Ramos (cell line): Measurements from ENCODE around the gene GIPC3.
"Not testable (repeated sequence)": the region's sequence is repeated elsewhere in the genome, so short reads cannot be mapped to it uniquely, and the experiment has no call there.

ENCODE experiments used
- in situ Hi-C: fragments of 300-500 bp; cut with MboI; formaldehyde crosslinking; loops from one replicate; pipeline ENCODE4 v1.14.3; 2022; ENCODE audit warnings: low sequenced_read_pairs; ENCODE audit not compliant: unreplicated experiment

Gene GIPC3

GRCh38 chr19:3548606-3549005 is 36.7 kb upstream of the GIPC3 start:
- in situ Hi-C loops: loop anchor here (10.0 kb wide), 1 partner anchor 66 kb away; no protein-coding TSS in a partner anchor

DNA sequence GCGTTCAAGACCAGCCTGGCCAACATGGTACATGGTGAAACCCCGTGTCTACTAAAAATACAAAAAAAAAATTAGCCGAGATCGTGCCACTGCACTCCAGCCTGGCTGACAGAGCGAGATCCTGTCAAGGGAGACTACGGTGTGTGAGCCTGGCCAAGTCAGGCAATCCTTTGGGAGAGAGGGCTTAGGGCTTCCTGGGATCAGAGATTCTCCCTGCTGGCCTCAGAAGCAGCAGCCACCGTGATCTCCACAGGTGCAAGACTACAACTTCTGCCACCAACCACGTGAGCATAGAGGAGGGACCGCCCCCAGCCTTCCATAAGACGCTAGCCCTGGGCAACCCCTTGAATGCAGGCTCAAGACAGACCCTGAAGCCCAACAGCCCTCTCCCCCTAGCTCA is 35.5 kb upstream of the GIPC3 start:
- in situ Hi-C loops: loop anchor here (10.0 kb wide), 1 partner anchor 65 kb away; no protein-coding TSS in a partner anchor

GRCh38 chr19:3550947-3551791 is 34.1 kb upstream of the GIPC3 start:
- in situ Hi-C loops: no loop called here

GRCh38 chr19:3551792-3552095 is 33.5 kb upstream of the GIPC3 start:
- in situ Hi-C loops: no loop called here

DNA sequence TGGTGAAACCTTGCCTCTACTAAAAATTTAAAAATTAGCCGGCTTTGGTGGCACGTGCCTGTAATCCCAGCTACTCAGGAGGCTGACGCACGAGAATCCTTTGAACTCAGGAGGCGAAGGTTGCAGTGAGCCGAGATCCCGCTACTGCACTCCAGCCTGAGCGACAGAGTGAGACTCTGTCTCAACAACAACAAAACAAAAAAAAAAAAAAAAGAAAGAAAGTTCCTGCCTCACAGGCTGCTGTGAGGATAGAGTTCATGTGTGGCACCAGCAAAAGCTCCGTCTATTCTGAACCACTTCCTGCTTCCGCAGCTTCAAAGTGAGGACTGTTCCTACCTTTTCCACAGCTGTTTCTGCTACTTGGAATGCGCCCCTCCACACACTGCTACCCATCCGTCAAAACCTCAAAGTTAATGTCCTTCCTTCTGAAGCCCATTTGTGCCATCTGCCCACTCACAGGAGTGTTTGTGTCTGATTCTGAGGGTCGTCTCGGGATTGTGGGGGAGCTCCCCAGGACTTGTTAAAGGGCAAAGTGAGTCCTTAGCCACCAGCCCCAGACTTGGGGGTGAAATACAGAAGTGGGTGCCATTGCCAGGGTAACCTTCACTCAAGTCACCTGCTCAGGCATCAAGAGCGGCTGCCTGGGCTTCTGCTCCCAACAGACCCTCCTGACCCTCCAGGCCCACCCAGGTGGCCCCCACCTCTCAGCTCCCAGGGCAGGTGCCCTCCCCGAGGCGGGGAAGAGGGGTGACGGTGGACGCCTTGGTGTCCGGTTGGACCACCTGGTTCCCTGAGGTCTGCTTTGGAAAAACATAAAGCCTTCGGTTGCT is 30.8 kb upstream of the GIPC3 start:
- in situ Hi-C loops: no loop called here

DNA sequence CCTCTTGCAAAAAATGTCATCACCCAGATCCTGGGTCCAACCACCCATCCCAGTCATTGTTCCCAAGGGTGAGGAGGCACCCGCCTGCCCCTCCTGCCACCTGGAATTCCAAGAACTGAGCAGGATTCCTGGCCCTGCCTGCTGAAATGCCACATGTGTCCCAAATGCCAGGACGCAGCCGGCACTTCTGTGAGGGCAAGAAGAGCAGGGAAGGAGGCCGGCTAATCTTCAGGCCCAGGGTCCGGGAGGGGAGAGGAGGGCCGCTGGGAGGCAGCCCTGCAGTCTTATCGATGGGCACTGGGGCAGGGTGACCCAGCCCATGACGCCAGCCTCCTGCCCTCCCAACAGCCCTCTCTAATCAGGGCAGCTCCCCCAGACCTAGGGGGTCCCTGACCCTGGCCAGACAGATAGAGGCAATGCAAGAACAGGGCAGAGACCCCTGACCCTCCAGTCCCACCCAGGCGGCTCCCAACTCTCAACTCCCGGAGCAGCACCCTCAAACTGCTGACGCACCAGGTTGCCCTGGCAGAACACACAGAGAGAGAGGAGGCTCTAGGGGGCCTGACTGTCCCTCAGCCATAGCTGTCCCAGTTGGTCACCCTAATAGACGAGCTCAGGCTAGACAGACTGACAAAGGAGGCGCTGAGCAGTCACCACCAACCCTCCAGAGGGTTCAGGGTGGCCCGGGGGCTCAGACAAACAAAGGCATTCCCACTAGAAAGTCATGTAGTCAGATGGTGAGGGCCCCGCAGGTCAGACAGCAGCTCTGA is 29.4 kb upstream of the GIPC3 start:
- in situ Hi-C loops: no loop called here

DNA sequence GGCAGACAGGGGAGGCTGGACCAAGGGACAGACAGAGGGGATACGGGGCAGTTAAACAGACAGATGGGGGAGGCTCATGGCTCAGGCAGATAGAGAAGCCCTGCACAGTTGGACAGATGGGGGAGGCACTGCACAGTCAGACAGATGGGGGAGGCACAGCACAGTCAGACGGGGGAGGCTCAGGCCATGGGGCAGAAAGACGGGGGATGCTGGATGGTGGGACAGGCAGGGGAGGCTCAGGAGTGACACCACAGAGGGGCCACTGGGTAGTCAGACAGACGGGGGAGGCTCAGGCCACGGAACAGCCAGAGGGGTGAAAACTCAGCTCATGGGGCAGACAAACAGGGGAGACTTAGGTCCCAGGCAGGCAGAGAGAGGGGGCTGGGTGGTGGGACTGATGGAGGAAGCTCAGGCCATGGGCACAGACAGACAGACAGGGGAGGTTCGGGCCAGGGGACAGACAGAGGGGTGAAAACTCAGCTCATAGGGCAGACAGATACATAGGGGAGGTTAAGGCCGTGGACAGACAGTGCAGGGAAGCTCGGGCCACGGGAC is 28.8 kb upstream of the GIPC3 start:
- in situ Hi-C loops: no loop called here

DNA sequence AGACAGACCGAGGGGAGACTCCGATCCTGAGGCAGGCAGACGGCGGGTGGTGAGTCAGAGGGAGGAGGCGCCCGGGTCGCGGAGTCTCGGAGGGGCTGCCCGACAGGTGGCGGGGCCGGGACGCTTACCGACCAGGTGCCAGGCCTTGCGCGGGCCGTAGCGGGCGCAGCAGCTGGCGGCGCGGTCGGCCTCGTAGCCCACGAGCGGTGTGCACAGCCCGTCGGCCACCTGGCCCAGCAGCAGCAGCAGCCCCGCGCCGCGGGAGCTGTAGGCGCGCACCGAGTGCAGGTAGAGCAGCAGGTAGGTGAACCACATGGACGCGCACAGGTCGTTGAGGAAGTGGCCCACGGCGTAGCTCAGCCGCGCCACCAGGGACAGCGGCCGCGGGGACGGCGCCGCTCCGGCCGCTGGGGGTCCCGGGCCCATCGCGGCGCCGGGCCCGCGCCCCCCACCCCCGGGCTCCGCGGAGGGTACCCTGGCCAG is 28.3 kb upstream of the GIPC3 start:
- in situ Hi-C loops: no loop called here

- in situ Hi-C loops: no loop called here
These were observed 27.6 kb upstream of the GIPC3 start, which contains the start of gene MFSD12 for GRCh38 chr19:3557461-3558248. TSS of gene MFSD12 (minus strand) at chr19:3557586. CDS start at chr19:3557403, 183 bp downstream.

- in situ Hi-C loops: no loop called here
These were observed 21.4 kb upstream of the GIPC3 start for GRCh38 chr19:3563709-3564524.

- in situ Hi-C loops: no loop called here
These were observed 20.1 kb upstream of the GIPC3 start for GRCh38 chr19:3565139-3565538.

- in situ Hi-C loops: not testable (repeated sequence)
These were observed 15.2 kb upstream of the GIPC3 start for GRCh38 chr19:3570042-3570441.

GRCh38 chr19:3570606-3571011 is 14.7 kb upstream of the GIPC3 start:
- in situ Hi-C loops: no loop called here

DNA sequence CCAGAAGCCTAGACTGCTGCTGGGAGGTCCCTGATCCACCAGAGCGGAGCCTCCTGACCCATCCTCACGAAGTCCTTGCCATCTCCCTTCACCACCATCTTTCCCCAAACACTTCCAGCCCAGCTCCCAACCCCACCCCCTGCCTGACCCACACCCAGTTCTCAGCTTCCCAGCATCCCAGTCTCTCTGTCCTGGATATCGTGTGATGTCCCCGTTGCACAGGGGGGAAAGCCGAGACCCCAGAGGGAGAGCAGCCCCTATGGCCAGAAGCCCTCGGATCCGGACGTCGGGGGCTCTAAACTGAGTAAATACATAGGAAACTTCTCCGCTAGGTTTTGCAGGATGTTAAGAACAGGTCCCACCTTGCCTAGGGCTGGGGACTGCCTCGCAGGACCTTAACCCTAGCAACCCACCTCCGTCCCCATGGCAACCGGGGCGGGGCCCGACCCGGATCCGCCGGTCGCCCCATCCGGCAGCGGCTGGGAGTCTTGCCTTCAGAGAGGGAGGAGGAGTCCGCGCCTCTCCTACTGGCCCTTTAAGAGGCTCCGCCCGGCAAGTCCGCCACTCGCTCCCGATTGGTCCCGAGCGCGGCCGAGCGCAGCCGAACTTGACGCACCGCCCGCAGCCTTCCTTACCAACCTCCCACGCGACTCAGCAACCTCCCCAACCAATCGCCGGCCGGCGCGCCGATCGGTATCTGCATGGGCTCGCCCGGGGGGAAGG is 13.0 kb upstream of the GIPC3 start:
- in situ Hi-C loops: no loop called here

DNA sequence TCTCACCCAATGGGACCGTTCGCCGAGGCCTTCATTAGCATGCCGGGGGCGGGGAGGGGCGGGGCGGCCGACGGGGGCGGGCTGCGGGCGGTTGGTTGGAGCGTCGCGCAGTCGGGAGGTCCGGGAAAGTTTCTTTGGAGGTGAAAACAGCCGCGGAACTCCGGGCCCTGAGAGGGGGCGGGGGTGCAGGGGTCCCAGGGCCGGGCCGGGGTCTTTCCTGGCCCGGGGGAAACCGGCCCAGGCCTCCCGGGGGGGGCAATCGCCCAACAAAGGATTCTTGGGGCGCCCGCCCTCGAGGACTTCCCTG is 12.5 kb upstream of the GIPC3 start, which contains the start of gene HMG20B:
Gene HMG20B (plus strand): TSS at position 90 of the 307 bp plus-strand sequence. CDS start 366 bp downstream, outside the sequence.
- in situ Hi-C loops: no loop called here

- in situ Hi-C loops: no loop called here
These were observed 12.0 kb upstream of the GIPC3 start for GRCh38 chr19:3573162-3573857.

DNA sequence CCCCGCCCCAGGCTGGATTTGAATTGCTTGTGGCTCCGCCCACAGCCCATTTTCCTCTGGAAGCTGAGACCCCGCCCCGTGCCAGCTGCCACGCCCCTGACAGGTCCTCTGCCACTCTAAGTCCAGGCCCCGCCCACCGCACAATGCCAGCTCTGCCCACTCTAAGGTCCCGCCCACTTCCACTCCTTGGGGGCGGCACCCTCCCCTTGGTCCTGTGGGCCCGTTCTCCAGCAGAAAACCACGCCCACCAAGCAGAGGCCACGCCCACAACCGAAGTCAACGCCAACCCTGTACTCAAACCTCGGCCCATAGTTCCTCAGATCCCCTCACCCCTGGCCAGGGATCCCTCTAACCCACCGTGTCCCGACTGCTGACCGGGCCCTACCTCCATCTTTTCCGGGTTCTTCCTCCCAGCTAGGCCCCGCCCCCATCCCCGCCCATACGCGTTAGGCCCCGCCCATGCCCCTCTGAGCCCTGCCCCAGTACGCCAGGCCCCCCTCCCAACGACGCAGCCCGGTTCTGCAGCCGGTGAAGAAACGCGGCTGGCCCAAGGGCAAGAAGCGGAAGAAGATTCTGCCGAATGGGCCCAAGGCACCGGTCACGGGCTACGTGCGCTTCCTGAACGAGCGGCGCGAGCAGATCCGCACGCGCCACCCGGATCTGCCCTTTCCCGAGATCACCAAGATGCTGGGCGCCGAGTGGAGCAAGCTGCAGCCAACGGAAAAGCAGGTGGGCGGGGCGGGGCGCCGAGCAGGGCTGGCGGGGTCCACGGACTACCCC is 11.2 kb upstream of the GIPC3 start:
- in situ Hi-C loops: no loop called here
